ENCODE measurements around the gene CCDC61. TPM values are rescaled to one million over a fixed set of nuclear protein-coding genes. Genes with fewer than 3 reads are reported as not detected.

The CCDC61 gene
- total and polyA plus RNA-seq, 3 donors from 2014 or later: 25.6 to 32.5 (median 31.2) TPM

DNA sequence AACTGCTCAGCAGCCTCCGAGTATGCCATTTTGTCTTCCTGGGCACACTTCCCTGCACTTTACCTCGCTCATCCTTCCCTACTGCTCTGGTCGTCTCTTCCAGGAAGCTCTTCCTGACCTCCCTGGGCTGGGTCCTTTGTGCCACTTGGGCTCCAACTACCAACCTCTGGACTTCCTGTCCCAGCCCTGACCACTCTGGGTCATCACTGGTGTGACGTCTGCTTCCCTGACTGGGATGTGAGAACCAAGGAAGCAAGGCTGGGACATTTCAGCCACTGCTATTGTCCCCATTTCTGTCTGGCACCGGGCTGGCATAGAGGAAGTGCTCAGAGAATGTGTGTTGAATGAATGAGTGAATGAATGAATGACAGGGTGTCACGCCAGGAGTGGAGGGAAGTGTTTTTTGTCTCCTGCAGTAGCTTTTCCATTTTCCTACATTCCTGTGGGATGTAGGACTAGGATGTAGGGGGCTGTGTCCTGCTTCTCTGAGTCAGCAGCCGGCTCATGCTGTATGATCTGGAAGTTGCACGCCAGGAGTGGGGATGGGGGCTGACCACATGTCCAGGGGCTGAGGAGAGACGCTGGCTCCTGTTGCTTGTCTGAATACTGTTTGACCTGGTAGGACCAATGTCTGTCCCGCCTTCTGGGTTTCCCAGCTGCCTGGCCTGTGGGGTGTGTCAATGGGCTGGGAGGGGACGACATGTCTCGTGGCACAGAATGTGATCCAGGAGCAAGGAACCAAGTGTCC lies 36.3 kb upstream of the CCDC61 start:
- 35 to 38% methylated on average over 12 of the region's 12 CpGs for WGBS, 2 donors
- Histone ChIP-seq H3K4me3 (no peak overlapping the region), H3K27me3 (no peaks in the 10 kb centered on the region), H3K36me3 (ENCODE audit: low read depth, missing control alignments) (no peaks in the 10 kb centered on the region), H3K4me1 (peaks cover 7% of the 10 kb centered on the region), H3K9me3 (no peaks in the 10 kb centered on the region), H3K27ac (no peak overlapping the region)
- TF ChIP-seq, protein P1, sequence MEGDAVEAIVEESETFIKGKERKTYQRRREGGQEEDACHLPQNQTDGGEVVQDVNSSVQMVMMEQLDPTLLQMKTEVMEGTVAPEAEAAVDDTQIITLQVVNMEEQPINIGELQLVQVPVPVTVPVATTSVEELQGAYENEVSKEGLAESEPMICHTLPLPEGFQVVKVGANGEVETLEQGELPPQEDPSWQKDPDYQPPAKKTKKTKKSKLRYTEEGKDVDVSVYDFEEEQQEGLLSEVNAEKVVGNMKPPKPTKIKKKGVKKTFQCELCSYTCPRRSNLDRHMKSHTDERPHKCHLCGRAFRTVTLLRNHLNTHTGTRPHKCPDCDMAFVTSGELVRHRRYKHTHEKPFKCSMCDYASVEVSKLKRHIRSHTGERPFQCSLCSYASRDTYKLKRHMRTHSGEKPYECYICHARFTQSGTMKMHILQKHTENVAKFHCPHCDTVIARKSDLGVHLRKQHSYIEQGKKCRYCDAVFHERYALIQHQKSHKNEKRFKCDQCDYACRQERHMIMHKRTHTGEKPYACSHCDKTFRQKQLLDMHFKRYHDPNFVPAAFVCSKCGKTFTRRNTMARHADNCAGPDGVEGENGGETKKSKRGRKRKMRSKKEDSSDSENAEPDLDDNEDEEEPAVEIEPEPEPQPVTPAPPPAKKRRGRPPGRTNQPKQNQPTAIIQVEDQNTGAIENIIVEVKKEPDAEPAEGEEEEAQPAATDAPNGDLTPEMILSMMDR (IDR thresholded peaks at IDR 0.05): no peak
- TF ChIP-seq POLR2A (IDR thresholded peaks at IDR 0.05): no peak
- intact Hi-C loops (cut with DNase I; ENCODE audit: low total_unique reads): no loop called here
- DNase-seq: no peak

DNA sequence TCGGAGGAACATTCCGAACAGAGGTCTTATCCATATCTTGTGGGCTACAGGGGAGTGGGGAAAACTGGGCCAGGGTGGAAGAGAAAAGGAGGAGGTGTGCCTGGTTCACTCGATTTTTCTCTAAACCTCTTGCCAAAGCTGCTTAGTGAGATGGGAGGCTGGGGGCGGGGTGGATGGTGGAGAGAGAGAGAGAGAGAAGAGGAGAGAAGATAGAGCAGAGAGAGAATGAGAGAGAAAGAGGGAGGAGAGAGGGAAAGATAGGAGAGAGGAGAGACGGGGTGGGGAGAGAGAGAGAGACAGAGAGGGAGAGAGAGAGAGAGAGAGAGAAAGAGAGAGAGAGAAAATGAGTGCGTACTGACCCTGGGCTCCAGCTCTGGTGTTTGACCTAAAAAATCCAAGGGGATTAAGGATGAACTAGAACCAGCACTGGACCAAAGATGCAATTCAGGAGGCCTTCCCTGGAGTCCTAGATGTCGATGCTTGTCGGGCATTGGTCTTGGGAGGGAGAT lies 35.7 kb upstream of the CCDC61 start:
- TF ChIP-seq, protein P1 (IDR thresholded peaks at IDR 0.05): no peak
- no peak for TF ChIP-seq POLR2A (IDR thresholded peaks at IDR 0.05)
- no peak overlapping the region for H3K27ac ChIP-seq
- DNase-seq: no peak
- no peak overlapping the region for H3K4me3 ChIP-seq
- H3K4me1 ChIP-seq: peaks cover 7% of the 10 kb centered on the region
- H3K9me3 ChIP-seq: no peaks in the 10 kb centered on the region
- H3K36me3 ChIP-seq (ENCODE audit: low read depth, missing control alignments): no peaks in the 10 kb centered on the region
- intact Hi-C loops (cut with DNase I; ENCODE audit: low total_unique reads): no loop called here
- H3K27me3 ChIP-seq: no peaks in the 10 kb centered on the region
- 29 to 38% methylated on average over 8 of the region's 8 CpGs for WGBS, 2 donors

GRCh38 chr19:45960595-45961235 lies 34.6 kb upstream of the CCDC61 start:
- WGBS, 2 donors: 12 to 16% methylated on average over 16 to 19 of the region's 19 CpGs
- Histone ChIP-seq H3K4me1 (peaks cover 7% of the 10 kb centered on the region), H3K27me3 (no peaks in the 10 kb centered on the region), H3K27ac (no peak overlapping the region), H3K36me3 (ENCODE audit: low read depth, missing control alignments) (no peaks in the 10 kb centered on the region), H3K4me3 (no peak overlapping the region), H3K9me3 (no peaks in the 10 kb centered on the region)
- TF ChIP-seq, protein P1 (IDR thresholded peaks at IDR 0.05): no peak
- no peak for TF ChIP-seq POLR2A (IDR thresholded peaks at IDR 0.05)
- peak; percentile 36 for DNase-seq
- intact Hi-C loops (cut with DNase I; ENCODE audit: low total_unique reads): no loop called here

DNA sequence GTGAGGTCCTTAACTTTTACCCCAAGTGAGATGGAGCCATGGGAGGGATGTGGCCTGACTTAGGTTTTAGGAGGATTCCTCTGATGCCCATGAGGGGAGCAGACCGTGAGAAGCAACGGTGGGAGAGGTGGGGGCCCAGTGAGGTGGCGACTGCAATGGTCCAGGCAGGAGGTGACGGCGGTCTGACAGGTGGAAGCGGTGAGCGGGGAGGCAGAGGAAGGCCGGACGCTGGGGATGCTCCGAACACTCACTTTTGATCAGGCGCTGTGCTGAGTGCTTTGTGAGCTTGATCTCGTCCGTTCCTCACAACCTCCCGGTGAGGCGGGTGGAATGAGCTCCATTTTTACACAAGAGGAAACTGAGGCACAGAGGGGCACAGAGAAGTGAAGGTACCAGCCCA lies 33.2 kb upstream of the CCDC61 start:
- Histone ChIP-seq H3K27ac (no peak overlapping the region), H3K4me1 (peaks cover 7% of the 10 kb centered on the region), H3K27me3 (no peaks in the 10 kb centered on the region), H3K4me3 (no peak overlapping the region), H3K36me3 (ENCODE audit: low read depth, missing control alignments) (no peaks in the 10 kb centered on the region), H3K9me3 (no peaks in the 10 kb centered on the region)
- intact Hi-C loops (cut with DNase I; ENCODE audit: low total_unique reads): no loop called here
- WGBS, 2 donors: 80 to 89% methylated on average over 14 to 15 of the region's 15 CpGs
- DNase-seq: no peak
- TF ChIP-seq POLR2A (IDR thresholded peaks at IDR 0.05): no peak
- TF ChIP-seq, protein P1 (IDR thresholded peaks at IDR 0.05): no peak
